Measurements from ENCODE around the gene XRN1. TPM values are rescaled to one million over a fixed set of nuclear protein-coding genes. Genes with fewer than 3 reads are reported as not detected.

XRN1 gene
- total RNA-seq, 2 donors from 2014 or later, result 32.1 to 33.3 TPM

GRCh38 chr3:142467768-142468167 lies 19.9 kb upstream of the XRN1 start:
- intact Hi-C loops (cut with DNase I), result no loop called here
- Histone ChIP-seq H3K27ac (no peak overlapping the region), H3K4me3 (no peak overlapping the region), H3K36me3 (no peaks in the 10 kb centered on the region), H3K9me3 (no peaks in the 10 kb centered on the region), H3K4me1 (replicated peaks) (no peaks in the 10 kb centered on the region), H3K27me3 (replicated peaks; ENCODE audit: insufficient read depth) (no peaks in the 10 kb centered on the region)
- no peak for DNase-seq (ENCODE audit: low spot score)
- TF ChIP-seq POLR2A (IDR thresholded peaks at IDR 0.05) (no peak), POLR2AphosphoS5 (IDR thresholded peaks at IDR 0.05) (no peak)
- TF ChIP-seq, protein P1, sequence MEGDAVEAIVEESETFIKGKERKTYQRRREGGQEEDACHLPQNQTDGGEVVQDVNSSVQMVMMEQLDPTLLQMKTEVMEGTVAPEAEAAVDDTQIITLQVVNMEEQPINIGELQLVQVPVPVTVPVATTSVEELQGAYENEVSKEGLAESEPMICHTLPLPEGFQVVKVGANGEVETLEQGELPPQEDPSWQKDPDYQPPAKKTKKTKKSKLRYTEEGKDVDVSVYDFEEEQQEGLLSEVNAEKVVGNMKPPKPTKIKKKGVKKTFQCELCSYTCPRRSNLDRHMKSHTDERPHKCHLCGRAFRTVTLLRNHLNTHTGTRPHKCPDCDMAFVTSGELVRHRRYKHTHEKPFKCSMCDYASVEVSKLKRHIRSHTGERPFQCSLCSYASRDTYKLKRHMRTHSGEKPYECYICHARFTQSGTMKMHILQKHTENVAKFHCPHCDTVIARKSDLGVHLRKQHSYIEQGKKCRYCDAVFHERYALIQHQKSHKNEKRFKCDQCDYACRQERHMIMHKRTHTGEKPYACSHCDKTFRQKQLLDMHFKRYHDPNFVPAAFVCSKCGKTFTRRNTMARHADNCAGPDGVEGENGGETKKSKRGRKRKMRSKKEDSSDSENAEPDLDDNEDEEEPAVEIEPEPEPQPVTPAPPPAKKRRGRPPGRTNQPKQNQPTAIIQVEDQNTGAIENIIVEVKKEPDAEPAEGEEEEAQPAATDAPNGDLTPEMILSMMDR (IDR thresholded peaks at IDR 0.05), result no peak
- 96% methylated on average over 3 of the region's 3 CpGs for WGBS

DNA sequence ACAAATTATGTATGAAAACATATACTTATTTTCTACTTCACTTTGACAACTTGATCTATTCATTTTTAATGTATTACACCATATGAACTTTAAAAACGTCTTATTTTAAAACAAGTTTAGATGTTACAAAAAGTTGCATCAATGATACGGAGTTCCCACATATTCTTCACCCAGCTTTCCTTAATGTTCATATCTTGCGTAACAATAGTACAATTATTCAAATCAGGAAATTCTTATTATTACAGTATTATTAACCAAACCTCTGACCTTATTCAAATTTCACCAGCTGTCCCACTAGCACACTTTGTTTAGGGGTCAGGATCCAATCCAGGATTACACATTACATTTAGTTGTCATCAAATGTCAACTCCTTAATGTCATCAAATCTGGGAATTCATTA lies 12.9 kb upstream of the XRN1 start:
- no peaks in the 10 kb centered on the region for H3K9me3 ChIP-seq
- WGBS, result 90% methylated on average over 3 of the region's 3 CpGs
- intact Hi-C loops (cut with DNase I), result no loop called here
- H3K27ac ChIP-seq, result no peak overlapping the region
- no peak for DNase-seq (ENCODE audit: low spot score)
- H3K4me3 ChIP-seq, result no peak overlapping the region
- TF ChIP-seq POLR2A (IDR thresholded peaks at IDR 0.05) (no peak), POLR2AphosphoS5 (IDR thresholded peaks at IDR 0.05) (no peak)
- TF ChIP-seq, protein P1 (IDR thresholded peaks at IDR 0.05), result no peak
- H3K36me3 ChIP-seq, result no peaks in the 10 kb centered on the region
- H3K4me1 ChIP-seq (replicated peaks), result no peaks in the 10 kb centered on the region
- no peaks in the 10 kb centered on the region for H3K27me3 ChIP-seq (replicated peaks; ENCODE audit: insufficient read depth)

GRCh38 chr3:142459929-142460328 lies 12.1 kb upstream of the XRN1 start:
- Histone ChIP-seq H3K27me3 (replicated peaks; ENCODE audit: insufficient read depth) (no peaks in the 10 kb centered on the region), H3K27ac (no peak overlapping the region), H3K9me3 (no peaks in the 10 kb centered on the region), H3K4me1 (replicated peaks) (no peaks in the 10 kb centered on the region), H3K4me3 (no peak overlapping the region), H3K36me3 (no peaks in the 10 kb centered on the region)
- no peak for DNase-seq (ENCODE audit: low spot score)
- TF ChIP-seq POLR2AphosphoS5 (IDR thresholded peaks at IDR 0.05), result no peak
- TF ChIP-seq, protein P1 (IDR thresholded peaks at IDR 0.05), result no peak
- no peak for TF ChIP-seq POLR2A (IDR thresholded peaks at IDR 0.05)
- 90% methylated on average over 2 of the region's 2 CpGs for WGBS
- intact Hi-C loops (cut with DNase I), result no loop called here

- H3K36me3 ChIP-seq, result no peaks in the 10 kb centered on the region
- 96% methylated on average over 3 of the region's 3 CpGs for WGBS
These were observed 11.3 kb upstream of the XRN1 start for GRCh38 chr3:142459096-142459495.

GRCh38 chr3:142450881-142451280 lies 3.0 kb upstream of the XRN1 start:
- DNase-seq (ENCODE audit: low spot score), result no peak
- H3K36me3 ChIP-seq, result no peaks in the 10 kb centered on the region
- no peak overlapping the region for H3K4me3 ChIP-seq
- no peaks in the 10 kb centered on the region for H3K4me1 ChIP-seq (replicated peaks)
- H3K27ac ChIP-seq, result no peak overlapping the region
- WGBS, result 95% methylated on average over 5 of the region's 5 CpGs
- TF ChIP-seq POLR2A (IDR thresholded peaks at IDR 0.05) (no peak), POLR2AphosphoS5 (IDR thresholded peaks at IDR 0.05) (no peak)
- TF ChIP-seq, protein P1 (IDR thresholded peaks at IDR 0.05), result no peak
- intact Hi-C loops (cut with DNase I), result no loop called here
- no peaks in the 10 kb centered on the region for H3K27me3 ChIP-seq (replicated peaks; ENCODE audit: insufficient read depth)
- no peaks in the 10 kb centered on the region for H3K9me3 ChIP-seq

More at GRCh38 chr3:142459096-142459495, 11.3 kb upstream of the XRN1 start:
- Histone ChIP-seq H3K9me3 (no peaks in the 10 kb centered on the region), H3K27ac (no peak overlapping the region), H3K4me3 (no peak overlapping the region), H3K27me3 (replicated peaks; ENCODE audit: insufficient read depth) (no peaks in the 10 kb centered on the region), H3K4me1 (replicated peaks) (no peaks in the 10 kb centered on the region)
- intact Hi-C loops (cut with DNase I), result no loop called here
- TF ChIP-seq POLR2A (IDR thresholded peaks at IDR 0.05) (no peak), POLR2AphosphoS5 (IDR thresholded peaks at IDR 0.05) (no peak)
- TF ChIP-seq, protein P1 (IDR thresholded peaks at IDR 0.05), result no peak
- no peak for DNase-seq (ENCODE audit: low spot score)

All from prostate gland (tissue), 2 donors.